Stimulated activated CD4-positive, alpha-beta T cell treated with anti-CD3 and anti-CD28 coated beads, Interleukin-2, amount 100 ng/mL, for 4 hours (primary cell): ENCODE data around the gene NSUN6.

ENCODE experiments used
- DNase-seq: peaks from one replicate; pipeline ENCODE4 v3.0.0-alpha.2; 2020; ENCODE audit warnings: low read depth

The NSUN6 gene, protein sequence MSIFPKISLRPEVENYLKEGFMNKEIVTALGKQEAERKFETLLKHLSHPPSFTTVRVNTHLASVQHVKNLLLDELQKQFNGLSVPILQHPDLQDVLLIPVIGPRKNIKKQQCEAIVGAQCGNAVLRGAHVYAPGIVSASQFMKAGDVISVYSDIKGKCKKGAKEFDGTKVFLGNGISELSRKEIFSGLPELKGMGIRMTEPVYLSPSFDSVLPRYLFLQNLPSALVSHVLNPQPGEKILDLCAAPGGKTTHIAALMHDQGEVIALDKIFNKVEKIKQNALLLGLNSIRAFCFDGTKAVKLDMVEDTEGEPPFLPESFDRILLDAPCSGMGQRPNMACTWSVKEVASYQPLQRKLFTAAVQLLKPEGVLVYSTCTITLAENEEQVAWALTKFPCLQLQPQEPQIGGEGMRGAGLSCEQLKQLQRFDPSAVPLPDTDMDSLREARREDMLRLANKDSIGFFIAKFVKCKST

DNA sequence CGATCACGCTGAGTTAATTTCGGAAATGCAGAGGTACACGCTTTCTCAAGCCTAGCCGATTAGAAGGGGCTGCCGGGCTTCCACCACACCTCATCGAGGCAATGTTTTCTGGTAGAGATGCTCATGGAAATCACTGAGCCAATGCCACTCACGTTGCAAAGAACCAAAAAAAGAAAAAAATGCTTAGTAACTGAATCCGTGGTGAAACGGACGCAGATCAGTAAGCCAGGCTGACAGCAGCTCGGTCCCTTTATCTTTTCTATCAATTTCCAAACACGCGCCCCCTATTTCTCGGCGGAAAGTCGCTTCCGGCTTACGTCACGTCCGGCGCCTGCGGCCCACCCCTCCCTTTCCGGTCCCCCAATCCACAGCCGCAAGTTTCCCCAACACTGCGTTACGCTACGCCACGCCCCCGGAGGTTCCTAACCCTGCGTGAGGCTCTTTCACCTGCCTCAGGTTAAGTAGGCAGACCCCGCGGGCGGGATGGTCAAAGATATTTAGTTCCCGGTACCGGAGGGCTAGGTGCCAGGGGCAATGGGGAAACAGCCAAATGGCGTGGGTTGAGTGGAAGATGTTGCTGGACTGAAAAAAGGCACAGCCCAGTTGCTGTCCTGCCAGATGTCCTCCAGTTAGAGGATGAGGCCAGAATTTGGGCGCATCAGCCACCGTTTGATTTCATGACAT, at the start of gene NSUN6:
TSS of gene NSUN6 (minus strand) at position 264 of the 684 bp plus-strand sequence. CDS start 384 bp downstream, outside the sequence.
- DNase-seq: peak; percentile 91

DNA sequence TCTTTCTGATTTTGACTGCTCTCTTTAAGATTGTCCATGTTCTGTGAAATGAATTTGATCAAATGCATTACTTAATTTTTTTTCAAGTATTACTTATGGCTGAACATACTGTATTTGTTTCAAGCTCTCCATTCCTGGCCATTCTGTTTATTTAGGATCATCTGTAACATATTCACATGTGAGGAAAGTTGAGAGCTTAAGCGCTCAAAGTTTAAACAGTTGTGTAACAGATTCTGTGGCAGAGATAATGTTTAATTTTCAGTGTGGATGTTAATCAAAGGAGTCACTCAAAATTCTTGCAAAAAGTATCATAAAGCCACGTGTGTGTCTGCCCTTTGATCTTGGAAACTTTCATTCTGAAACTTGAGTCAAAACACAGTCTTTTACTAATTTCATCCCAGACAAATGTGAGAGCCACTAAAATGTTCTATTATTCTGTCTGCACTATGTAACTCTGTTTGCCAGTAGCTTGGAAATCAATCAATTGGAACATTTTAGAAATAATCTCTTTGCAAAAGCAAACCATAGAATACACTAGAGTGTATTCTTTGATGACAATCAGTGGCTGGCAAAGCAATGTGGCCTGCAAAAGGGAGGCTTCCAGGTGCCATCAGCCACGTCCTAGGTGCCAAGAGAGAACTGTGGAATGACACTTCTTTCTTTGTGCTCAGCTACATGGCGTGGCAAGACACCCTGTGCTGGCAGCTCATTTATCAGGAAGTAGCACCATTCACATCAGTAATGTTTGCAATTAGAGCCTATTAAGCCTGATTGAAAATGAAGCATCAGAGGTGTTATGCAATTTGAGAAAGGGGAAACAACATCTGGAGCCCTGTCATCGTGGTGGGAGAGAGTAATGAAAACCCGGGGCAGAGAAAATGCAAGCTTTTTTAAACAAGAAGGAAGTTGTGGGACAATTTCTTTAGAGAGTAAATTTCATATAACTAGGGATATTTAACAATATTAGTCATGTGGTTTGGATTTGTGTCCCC, 48.8 kb upstream of the NSUN6 start:
- DNase-seq: no peak

DNA sequence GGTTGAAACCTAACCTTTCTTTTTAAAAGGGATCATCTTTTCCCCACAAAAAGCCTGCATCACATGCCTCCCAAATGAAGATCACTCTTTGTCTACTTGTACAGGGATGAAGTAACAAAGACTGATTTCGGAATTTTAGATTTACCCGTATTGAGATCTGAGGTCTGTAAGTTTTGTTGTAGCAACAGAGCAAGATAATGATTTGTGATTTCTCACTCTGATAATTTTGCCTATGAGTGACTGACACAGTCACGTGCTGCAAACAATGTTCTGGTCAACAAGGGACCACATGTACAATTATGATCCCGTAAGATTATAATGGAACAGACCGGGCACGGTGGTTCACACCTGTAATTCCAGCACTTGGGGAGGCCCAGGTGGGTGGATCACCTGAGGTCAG, 39.2 kb upstream of the NSUN6 start:
- DNase-seq: no peak

DNA sequence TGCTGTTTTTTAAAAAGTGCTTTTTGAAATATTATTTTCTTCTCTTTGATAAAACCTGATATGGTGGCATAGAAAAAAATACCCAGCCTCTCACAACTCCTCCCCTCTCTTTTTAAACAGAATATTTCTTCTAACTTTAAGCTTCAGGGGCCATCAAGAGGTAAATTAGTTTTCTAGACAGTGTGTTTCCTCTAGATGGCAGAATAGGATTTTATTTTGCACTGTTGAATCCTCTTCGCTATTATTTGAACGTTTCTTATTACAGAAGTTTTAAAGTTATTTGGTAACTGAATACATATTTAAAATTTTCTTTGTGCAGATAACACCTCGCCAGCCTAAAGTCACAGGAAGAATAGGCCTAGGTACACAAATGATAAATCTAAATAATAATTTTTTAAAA, 38.1 kb upstream of the NSUN6 start:
- DNase-seq: no peak

DNA sequence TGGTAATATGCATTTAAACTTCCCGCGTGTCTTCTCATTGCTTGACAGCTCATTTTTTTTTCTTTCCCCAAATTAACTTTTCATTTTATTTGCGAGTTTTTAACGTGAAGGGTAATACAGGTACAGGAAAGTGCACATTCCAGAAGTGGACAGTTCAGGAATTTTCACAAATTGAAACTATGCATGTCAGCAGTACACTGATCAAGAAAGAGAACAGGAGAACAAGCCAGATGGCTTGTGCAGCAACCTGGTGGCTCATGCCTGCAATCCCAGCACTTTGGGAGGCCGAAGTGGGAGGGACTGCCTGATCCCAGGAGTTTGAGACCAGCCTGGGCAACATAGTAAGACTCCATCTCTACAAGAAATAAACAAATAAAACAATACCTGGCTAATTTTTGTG, 36.3 kb upstream of the NSUN6 start:
- no peak for DNase-seq

DNA sequence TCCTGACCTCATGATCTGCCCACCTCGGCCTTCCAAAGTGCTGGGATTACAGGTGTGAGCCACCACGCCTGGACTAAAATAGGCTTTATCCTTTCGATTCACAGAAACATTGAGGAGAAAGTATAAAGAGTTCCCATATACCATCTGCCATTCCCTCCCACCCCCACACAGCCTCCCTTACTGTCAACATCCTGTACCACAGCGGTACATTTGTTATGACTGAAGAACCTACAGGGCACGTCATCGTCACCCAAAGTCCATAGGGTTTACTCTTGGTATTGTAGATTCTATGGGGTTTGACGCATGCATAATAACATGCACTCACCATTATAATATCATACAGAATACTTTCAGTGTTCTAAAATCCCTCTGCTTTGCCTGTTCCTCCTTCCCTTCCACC, 35.8 kb upstream of the NSUN6 start:
- DNase-seq: no peak

DNA sequence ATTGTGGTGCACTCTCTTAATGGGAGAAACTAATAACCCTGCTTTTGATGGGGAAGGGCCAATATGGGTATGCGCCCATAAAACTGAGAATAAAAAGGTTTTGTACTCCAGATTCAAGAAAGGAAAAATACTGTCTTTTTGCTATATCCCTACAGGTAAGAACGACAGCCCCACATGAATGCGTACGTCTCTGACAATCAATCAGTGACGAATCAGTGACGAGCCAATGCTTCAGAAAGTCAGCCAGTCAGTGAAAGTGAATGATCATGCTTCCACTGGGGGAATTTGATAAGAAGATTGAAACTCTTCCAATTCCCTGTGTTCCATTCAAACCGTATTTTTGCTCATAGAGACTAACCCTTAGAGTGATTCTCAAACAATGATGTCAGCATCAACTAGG, 34.2 kb upstream of the NSUN6 start:
- DNase-seq: no peak

DNA sequence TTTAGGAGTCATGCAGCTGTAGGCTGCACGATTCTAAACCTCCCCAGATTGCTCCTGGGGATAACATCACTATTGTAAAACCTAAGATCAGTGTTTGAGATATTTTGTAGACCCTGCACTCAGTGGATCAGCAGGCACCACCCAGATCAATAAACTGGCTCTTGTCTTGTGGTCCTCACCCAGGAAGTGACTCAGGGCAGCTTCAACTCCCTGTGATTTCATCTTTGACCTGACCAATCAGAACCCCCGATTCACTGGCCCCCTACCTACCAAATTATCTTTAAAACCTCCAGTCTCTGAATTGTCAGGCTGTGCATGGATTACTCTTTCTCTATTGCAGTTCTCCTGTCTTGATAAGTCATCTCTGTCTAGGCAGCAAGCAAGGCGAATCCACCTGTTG, 33.6 kb upstream of the NSUN6 start:
- no peak for DNase-seq

DNA sequence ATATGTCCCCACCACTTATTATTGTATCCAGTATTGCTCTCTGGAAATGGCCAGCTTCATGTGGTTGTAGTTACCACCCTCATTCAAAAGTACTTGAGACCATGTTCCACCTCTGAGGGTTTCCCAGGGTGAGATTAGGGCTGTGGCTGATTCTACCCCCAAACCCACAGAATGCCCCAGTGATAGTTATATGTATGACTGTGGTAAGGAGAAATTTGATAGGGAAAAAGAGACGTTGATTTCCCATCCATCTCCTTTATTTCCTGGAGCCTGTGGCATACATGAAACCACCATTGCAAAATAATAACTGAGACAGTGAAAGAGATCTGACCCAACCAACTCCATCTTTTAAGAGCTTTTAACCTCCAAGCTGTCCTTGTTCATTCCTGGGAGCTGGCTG, 33.0 kb upstream of the NSUN6 start:
- DNase-seq: no peak

DNA sequence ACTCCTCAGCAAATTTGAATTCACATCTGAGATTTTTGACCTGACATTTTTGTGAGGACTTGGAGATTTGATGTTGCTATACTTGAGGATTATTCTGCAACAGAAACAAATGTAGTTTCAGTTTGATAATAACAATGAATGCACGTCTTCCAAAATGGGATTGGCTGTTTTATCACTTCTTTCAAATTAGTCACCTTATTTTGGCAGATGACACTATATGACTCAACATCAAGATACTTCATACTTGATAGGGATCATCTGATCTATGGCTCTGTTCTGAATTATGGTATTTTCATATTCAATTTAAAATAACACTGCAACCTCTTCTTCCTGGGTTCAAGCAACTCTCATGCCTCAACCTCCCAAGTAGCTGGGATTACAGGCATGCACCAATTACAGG, 32.0 kb upstream of the NSUN6 start:
- DNase-seq: no peak

DNA sequence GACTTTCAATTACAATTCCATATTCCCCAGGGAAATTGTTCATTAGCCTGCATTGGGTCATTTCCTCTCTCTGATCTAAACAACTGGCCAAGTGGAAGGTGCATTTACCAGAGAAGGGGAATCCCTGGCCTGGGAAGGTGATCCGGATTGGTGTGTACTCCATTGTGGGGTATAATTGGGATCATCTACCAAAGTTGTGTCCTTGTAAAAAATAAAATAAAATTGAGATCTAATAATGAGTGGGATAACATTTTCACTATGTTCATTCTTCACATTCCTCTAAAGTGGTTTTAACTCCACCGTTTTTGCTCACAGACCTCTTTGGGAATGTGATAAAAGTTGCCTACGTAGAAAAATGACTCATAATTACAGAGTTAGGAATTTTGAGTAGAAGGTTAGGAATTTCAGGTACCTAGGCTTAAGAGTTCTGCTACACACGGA, 30.6 kb upstream of the NSUN6 start:
- DNase-seq: no peak

DNA sequence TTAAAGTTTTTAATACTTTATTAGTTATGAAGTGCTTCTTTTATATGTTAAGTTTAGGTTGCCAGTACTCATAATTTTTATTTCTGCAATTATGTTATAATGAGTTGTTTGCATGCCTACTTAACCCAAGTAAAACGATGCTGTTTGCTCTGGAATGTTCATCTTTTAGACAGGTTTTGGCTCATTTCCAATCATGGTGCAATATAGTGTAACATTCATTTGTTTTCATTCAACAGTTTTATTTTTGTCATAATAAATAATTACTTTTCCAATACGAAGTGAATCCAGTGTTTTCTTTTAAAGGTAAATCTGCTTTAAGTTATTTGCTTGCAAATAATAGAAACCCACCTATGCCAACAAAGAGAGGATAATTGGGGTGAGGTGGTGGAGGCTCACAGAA, 30.0 kb upstream of the NSUN6 start:
- no peak for DNase-seq

DNA sequence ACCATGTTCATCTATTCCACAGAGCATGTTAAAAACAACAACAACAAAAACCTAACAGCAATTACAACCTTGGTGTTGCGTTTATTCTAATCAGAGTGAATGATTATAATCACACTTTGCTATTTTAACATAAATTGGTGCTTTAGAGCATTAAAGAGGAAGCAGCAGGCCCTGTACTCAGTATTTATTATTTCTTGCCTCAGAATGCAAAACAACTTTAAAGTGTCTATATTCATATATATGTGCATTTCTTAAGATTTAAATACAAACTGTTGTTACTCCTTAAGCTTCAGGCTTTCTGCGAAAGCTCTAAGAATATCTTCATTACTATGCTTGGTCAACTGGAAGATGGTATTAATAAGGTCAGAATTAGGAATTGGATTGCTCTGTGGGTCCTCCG, 29.4 kb upstream of the NSUN6 start:
- DNase-seq: no peak

DNA sequence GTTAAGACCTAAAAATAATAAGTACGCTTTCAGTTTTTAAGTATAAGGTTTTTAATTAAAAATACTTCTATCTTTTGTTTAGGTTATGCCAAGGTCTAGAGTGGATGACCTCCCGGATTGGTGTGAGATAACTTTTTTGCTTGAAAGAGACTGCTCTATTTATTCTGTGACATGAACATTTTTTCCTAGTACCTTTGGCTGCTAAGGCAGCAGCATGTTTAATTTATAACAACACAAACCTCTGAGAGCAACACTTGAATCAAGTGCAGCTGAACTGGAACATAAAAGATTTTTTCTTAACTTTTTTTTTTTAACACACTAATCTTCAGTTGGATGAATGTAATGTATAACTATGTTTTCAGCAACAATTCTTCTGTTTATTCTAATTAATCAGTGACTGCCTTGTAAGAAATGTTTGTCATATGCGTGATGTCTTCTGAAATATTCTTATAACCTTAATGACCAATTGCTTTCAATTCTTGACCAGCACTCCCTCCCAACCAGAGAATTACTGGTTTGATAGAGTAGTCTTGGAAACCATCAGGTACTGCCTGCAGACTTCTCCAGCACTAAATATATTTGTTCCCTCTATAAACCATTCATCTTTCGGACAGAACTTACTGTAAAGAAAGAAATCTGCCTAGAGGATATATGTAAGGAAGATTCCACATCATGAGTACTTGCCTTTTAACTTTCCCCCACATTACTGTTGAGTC, 23.9 kb upstream of the NSUN6 start:
- DNase-seq: no peak

DNA sequence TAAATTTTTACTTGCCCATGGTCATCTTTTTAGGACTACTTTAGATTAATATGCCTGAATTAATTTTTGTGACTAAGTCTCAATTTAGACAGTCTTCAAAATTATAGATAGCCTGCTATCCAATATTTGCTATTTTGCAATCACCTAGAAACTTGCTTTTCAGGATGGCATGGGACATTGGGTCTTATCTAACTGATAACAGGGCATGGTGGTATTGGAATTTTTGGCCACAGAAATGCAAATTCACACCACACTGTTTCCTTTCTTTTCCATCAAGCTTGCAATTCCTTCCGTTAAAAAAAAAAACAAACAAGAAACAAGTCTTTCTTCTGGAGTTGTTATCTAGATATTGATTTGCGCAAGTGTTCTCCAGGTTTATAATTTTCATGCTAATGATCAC, 16.6 kb upstream of the NSUN6 start:
- DNase-seq: no peak

DNA sequence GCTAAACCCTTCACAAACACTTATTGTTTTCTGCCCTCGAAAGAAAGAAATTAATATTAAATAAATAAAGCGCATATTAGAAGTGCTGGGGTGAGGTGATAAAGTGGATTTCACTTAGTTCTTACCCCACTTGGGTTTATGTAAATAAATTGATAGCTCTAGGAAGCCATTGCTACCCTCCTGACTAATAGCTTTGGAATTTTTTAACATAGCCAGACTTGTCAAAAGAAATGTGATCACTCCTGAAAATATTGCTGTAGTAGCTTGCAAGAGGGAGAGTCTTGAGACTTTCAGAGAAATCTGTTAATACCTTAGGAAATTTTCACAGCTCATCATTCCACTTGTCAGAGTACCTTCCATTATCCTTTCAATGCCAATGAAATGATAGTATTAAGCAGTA, 15.4 kb upstream of the NSUN6 start:
- no peak for DNase-seq

DNA sequence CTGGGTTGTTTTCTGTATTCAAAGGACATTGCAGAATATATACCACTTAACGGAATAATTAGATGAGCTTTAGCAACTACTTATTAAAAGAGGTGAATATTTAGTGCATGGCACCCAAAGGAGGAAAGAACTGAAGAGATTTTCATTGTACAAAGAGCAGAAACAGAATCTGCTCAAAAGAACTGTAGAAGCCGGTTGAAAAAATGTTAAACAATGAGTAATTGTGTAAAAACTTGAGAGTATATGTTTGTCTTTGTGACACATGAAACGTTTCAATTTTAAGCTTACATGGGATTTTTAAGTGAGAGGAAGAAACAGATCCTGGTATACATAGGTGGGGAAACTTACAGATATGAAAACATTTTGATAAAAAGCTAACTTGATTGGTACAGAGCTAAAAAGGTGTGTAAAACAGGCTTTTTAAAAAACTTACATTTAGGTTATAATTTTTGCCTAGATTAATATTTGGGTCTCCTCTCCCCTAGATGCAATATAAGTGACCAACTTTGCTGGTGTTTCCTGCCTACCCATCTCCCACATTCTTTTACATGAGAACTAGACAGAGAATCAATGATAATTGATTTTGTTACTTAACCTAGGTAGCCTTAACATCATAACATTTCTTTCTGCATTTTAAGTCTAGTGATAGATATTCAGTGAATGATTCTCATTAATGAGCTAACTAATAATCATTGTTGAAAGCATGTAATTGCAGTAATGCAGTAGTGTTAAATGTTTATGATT, 14.6 kb upstream of the NSUN6 start:
- no peak for DNase-seq

DNA sequence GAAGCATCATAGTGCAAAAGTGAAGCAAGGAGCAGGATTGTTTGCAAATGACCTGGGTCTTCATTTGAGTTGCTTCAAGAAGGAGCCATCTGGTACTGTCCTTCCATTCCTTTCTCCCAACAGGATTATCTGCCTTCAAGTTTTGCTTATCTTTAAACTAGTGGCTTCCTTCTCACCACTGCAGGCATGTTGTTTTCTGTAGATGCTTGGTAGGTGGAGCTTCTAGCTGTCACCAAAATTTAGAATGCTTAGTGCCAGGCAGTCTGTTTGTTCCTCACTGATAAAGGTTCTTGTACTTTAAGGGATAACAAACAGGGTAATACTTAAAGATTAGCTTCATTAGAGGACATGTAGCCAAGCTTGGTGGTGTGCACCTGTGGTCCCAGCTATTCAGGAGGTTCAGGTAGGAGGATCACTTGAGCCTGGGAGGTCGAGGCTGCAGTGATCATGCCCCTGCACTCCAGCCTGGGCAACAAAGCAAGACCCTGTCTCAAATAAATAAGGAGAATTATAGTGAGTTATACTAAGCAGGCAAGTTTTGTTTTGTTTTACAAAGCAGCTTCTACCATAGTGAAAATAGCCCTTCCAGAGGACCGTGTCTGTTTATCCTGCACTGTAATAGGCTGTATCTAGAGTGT, 13.6 kb upstream of the NSUN6 start:
- DNase-seq: no peak

DNA sequence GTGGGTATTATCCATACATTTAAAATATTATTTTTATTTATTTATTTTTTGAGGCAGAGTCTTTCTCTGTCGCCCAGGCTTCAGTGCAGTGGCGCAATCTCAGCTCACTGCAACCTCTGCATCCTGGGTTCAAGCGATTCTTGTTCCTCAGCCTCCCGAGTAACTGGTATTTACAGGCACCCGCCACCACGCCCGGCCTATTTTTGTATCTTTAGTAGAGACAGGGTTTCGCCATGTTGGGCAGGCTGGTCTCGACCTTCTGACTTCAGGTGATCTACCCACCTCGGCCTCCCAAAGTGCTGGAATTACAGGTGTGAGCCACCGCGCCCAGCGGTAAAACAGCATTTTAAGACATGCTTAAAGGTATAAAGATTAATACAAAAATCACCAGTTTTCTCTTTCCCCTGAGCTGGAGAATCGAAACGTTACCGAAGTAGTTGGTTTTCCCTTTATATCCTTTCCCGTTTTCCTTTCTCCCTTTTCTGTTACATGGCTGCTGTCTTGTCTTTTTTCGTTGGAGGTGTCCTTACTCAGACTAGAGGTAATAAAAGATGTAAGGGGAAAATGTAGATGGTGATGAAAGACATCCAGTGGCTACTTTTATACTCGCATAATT, 9.5 kb upstream of the NSUN6 start:
- DNase-seq: no peak
